Gastrocnemius medialis (tissue), 4 donors: ENCODE data around the gene SMARCC1. TPM values are rescaled to one million over a fixed set of nuclear protein-coding genes. Genes with fewer than 3 reads are reported as not detected.
"Not testable (repeated sequence)": the region's sequence is repeated elsewhere in the genome, so short reads cannot be mapped to it uniquely, and the experiment has no call there.

Experiments used
- ATAC-seq, 2 donors: fragments of 150-250 bp; one replicate each; pipeline ENCODE4 v1.9.1; 2016
- DNase-seq, 2 donors: peaks; one replicate each; pipeline ENCODE4 v3.0.0-alpha.2; 2019
- H3K27ac ChIP-seq, 4 donors: fragments of 200-600 bp; sonication (generic); 1 replicate in 1 of 4; 2 replicates in 3 of 4; pipeline ENCODE4 v1.5.1; 2016 to 2018; ENCODE audit warnings: mild to moderate bottlenecking in 2 of 4, moderate library complexity in 1 of 4
- H3K27me3 ChIP-seq, 3 donors: fragments of 200-600 bp; sonication (generic) in 2 of 3; 1 replicate in 1 of 3; 2 replicates in 2 of 3; pipeline versions ENCODE4 v1.5.1 to v1.6.0; 2016 to 2019; ENCODE audit warnings: mild to moderate bottlenecking in 1 of 3, moderate library complexity in 1 of 3
- H3K36me3 ChIP-seq, 2 donors: fragments of 200-600 bp; sonication (generic) in 1 of 2; one replicate each; pipeline ENCODE4 v1.5.1; 2017 to 2018
- H3K4me1 ChIP-seq, 2 donors: fragments of 200-600 bp; sonication (generic) in 1 of 2; one replicate each; pipeline ENCODE4 v1.5.1; 2016 to 2017; ENCODE audit warnings: mild to moderate bottlenecking in 2 of 2
- H3K4me3 ChIP-seq, 4 donors: fragments of 200-600 bp; sonication (generic) in 3 of 4; 1 replicate in 1 of 4; 2 replicates in 3 of 4; pipeline ENCODE4 v1.5.1; 2016 to 2019; ENCODE audit warnings: mild to moderate bottlenecking in 2 of 4
- H3K9me3 ChIP-seq, 3 donors: fragments of 200-600 bp; sonication (generic) in 2 of 3; 1 replicate in 1 of 3; 2 replicates in 2 of 3; pipeline ENCODE4 v1.5.1; 2016 to 2019
- CTCF ChIP-seq, 5 experiments: fragments of 450-650 bp in 3 of 5; fragments of 200-600 bp in 2 of 5; sonication (generic) in 2 of 5; IDR thresholded peaks in 4 of 5; conservative IDR thresholded peaks in 1 of 5; 1 replicate in 4 of 5; 2 replicates in 1 of 5; pipeline ENCODE4 v1.5.1; 2016 to 2019; ENCODE audit warnings: antibody characterized with exemption in 5 of 5, mild to moderate bottlenecking in 3 of 5, moderate library complexity in 3 of 5
- POLR2A ChIP-seq, 2 donors: fragments of 450-650 bp; IDR thresholded peaks; one replicate each; pipeline ENCODE4 v1.6.1; 2017; ENCODE audit warnings: antibody characterized with exemption in 2 of 2, mild to moderate bottlenecking in 2 of 2, moderate library complexity in 2 of 2
- in situ Hi-C, 4 donors: fragments of 200-750 bp; cut with MboI; loops; one replicate each; pipeline versions ENCODE4 v1.15.0 to v1.8.0; 2017; ENCODE audit warnings: low sequenced_read_pairs in 4 of 4
- intact Hi-C: fragments of 100-400 bp; cut with DNase I; formaldehyde crosslinking; loops from one replicate; pipeline ENCODE4 v1.15.1; 2023; ENCODE audit warnings: low total_unique reads
- total RNA-seq, 4 donors: library from RNA; depleted of rRNA; stranded (reverse); fragments of >200 nt; gene quantifications; one replicate each; pipeline versions ENCODE4 v1.1.0 to v1.2.3, GENCODE V29; 2016

SMARCC1 gene
- 10 to 100 TPM; 24.5 to 32.1 (median 28.1) TPM for total RNA-seq

GRCh38 chr3:47781685-47782445 is at the start of gene SMARCC1:
Gene SMARCC1, minus strand, starts transcription at chr3:47781893. Its CDS starts 96 bp downstream, at chr3:47781797.
- TF ChIP-seq POLR2A (IDR thresholded peaks at IDR 0.05) (peak; percentile 88 to 94), CTCF (IDR thresholded peaks at IDR 0.05 in 4 of 5, conservative IDR thresholded peaks at IDR 0.05 in 1 of 5) (no peak)
- Histone ChIP-seq H3K9me3 (no peaks in the 10 kb centered on the region), H3K27me3 (no peaks in the 10 kb centered on the region), H3K36me3 (no peaks in the 10 kb centered on the region), H3K4me3 (peak within 1 kb of the TSS; percentile 73 to 95 (median 91)), H3K4me1 (peaks cover 29 to 32% of the 10 kb centered on the region in 2 donors), H3K27ac (peak within 1 kb of the TSS; percentile 98 to 100 (median 98))
- DNase-seq, result peak; percentile 94 to 97
- intact Hi-C loops, result loop anchor here (1.0 to 10.0 kb wide), 3 partner anchors 21 to 1087 kb away; partner anchors contain the start of genes ALS2CL and DHX30
- in situ Hi-C loops, result no loop called here
- peak; percentile 94 for ATAC-seq

GRCh38 chr3:47829482-47829881 is 47.8 kb upstream of the SMARCC1 start:
- intact Hi-C loops, result loop anchor here (10.0 kb wide), 1 partner anchor 255 kb away; no protein-coding TSS in a partner anchor
- in situ Hi-C loops, result loop anchor here in 2 of 4 donors (5.0 to 10.0 kb wide), 2 partner anchors 323 to 325 kb away; no protein-coding TSS in a partner anchor
- H3K4me3 ChIP-seq, result not testable (repeated sequence)

DNA sequence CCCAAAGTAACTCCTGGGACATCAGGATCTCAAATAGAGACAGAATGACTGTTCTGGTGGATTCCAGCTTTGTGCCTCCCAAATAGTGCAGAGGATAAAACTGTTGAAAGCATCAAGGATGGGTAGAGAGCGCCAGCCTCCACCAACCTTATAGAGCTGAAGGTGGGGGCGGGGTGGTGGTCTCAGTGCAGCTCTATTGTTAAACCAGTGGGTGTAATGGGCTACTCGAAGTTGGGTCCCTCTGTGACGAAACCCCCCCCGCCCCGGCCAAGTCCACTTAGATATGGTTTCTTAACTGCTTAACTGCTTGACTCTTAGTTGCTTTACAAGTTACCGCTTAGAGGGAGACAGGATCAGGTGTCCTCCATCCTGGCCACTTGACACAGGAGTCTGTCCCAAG is 43.9 kb upstream of the SMARCC1 start:
- in situ Hi-C loops (loop anchor here in 2 of 4 donors (5.0 to 10.0 kb wide), 2 partner anchors 327 to 329 kb away; no protein-coding TSS in a partner anchor), intact Hi-C loops (loop anchor here (1.0 to 10.0 kb wide), 2 partner anchors 165 to 259 kb away; no protein-coding TSS in a partner anchor)
- ATAC-seq, result peak in 1 of 2 donors; percentile 48
- Histone ChIP-seq H3K9me3 (no peaks in the 10 kb centered on the region), H3K4me1 (peaks cover 13 to 18% of the 10 kb centered on the region in 2 donors), H3K4me3 (peak overlapping the region; percentile 74 to 95 (median 88)), H3K36me3 (peaks cover 6 to 37% of the 10 kb centered on the region in 2 donors), H3K27me3 (no peaks in the 10 kb centered on the region), H3K27ac (peak overlapping the region; percentile 86 to 92 (median 89))
- DNase-seq, result peak in 1 of 2 donors; percentile 27
- TF ChIP-seq POLR2A (IDR thresholded peaks at IDR 0.05) (no peak), CTCF (IDR thresholded peaks at IDR 0.05 in 4 of 5, conservative IDR thresholded peaks at IDR 0.05 in 1 of 5) (no peak)

More at GRCh38 chr3:47829482-47829881, 47.8 kb upstream of the SMARCC1 start:
- peaks cover 7 to 73% of the 10 kb centered on the region in 2 donors for H3K36me3 ChIP-seq
- not testable (repeated sequence) for ATAC-seq, H3K27me3 ChIP-seq, H3K9me3 ChIP-seq, DNase-seq, H3K27ac ChIP-seq
- peaks cover 13 to 16% of the 10 kb centered on the region in 2 donors for H3K4me1 ChIP-seq

DNA sequence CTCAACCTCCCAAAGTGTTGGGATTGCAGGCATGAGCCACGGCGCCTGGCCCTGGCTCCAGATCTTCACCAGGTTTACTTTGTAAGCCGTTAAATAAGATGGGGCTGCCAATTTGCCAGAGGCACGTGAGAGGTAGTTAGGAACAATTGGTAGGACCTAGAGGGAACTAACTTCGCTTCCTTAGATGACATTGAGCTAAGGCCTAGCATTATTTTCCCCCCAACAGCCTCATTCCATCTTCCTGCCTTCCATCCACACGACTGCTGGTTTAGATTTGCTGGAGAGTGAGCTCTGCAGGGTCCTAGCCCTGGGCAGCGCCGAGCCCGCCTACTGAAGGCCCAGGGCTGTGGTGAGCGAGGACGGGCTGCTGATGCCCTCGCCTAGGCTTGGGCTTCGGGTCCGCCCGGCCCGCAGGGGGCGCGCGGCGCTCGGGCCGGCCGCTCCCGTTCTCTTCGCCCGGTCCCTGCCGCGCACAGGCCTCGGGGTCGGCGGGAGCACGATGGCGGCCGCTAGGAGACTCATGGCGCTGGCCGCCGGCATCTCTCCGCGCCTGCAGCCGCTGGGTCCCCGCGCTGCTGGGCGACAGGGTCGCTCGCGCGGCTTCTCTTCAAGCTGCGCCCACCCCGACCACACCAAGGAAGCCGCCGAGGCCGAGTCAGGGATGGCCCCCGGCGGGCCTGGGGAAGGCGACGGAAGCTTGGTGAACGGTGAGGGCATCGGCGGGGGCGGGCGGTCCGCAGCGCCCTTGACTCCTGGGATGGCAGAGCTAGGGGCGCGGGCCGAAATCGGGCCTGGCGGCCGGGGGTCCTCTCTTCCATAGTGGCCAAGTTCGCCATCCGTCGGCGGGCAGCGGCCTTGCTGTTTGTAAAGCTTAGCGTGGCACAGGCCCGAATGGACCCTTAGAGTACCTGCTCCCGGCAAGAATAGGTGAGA is 43.1 kb upstream of the SMARCC1 start:
- Histone ChIP-seq H3K9me3 (no peaks in the 10 kb centered on the region), H3K4me1 (peaks cover 13 to 18% of the 10 kb centered on the region in 2 donors), H3K36me3 (peaks cover 5 to 37% of the 10 kb centered on the region in 2 donors), H3K27ac (peak overlapping the region; percentile 86 to 92 (median 89)), H3K27me3 (no peaks in the 10 kb centered on the region), H3K4me3 (peak overlapping the region; percentile 74 to 95 (median 88))
- ATAC-seq (peak; percentile 95), DNase-seq (peak in 1 of 2 donors; percentile 70)
- TF ChIP-seq CTCF (IDR thresholded peaks at IDR 0.05 in 4 of 5, conservative IDR thresholded peaks at IDR 0.05 in 1 of 5), result peak; percentile 68 to 92 (median 86)
- peak in 1 of 2 donors; percentile 27 for TF ChIP-seq POLR2A (IDR thresholded peaks at IDR 0.05)
- in situ Hi-C loops (loop anchor here in 2 of 4 donors (5.0 to 10.0 kb wide), 2 partner anchors 327 to 330 kb away; no protein-coding TSS in a partner anchor), intact Hi-C loops (loop anchor here (1.0 to 10.0 kb wide), 3 partner anchors 165 to 326 kb away; no protein-coding TSS in a partner anchor)
